Activated CD4-positive, alpha-beta memory T cell treated with anti-CD3 and anti-CD28 coated beads for 36 hours (primary cell): Measurements from ENCODE around the gene DUSP28. TPM values are rescaled to one million over a fixed set of nuclear protein-coding genes. Genes with fewer than 3 reads are reported as not detected.

Source experiments
- CTCF ChIA-PET: fragments of 350-600 bp; sonication (Branson Sonifier 250); formaldehyde crosslinking; loops from one replicate; lab custom pipeline; 2021; ENCODE audit warnings: antibody characterized with exemption, inconsistent platforms; lab: Charles Lee
- POLR2A ChIA-PET: fragments of 350-600 bp; sonication (Branson Sonifier 250); formaldehyde crosslinking; loops from one replicate; lab custom pipeline; 2021; ENCODE audit warnings: antibody characterized with exemption; lab: Charles Lee
- DNase-seq: peaks from one replicate; pipeline ENCODE4 v3.0.0-alpha.2; 2020
- H3K27ac Mint-ChIP-seq: one replicate; pipeline ENCODE4 v1.8.0; 2021; ENCODE audit warnings: mixed read lengths
- H3K27me3 Mint-ChIP-seq: one replicate; pipeline ENCODE4 v1.8.0; 2021; ENCODE audit warnings: mixed read lengths
- H3K36me3 Mint-ChIP-seq: one replicate; pipeline ENCODE4 v1.8.0; 2021; ENCODE audit warnings: mixed read lengths
- H3K4me1 Mint-ChIP-seq: one replicate; pipeline ENCODE4 v1.8.0; 2021; ENCODE audit warnings: low read depth, mixed read lengths
- H3K4me3 Mint-ChIP-seq: one replicate; pipeline ENCODE4 v1.8.0; 2021; ENCODE audit warnings: mild to moderate bottlenecking, mixed read lengths
- H3K9me3 Mint-ChIP-seq: one replicate; pipeline ENCODE4 v1.8.0; 2021; ENCODE audit warnings: mixed read lengths
- intact Hi-C: fragments of 100-400 bp; cut with micrococcal nuclease; formaldehyde crosslinking; loops from one replicate; pipeline ENCODE4 v1.15.1; 2023
- total RNA-seq, 2 experiments: library from RNA; stranded (reverse); gene quantifications; one replicate each; pipeline ENCODE4 v1.2.3, GENCODE V29; 2021

The DUSP28 gene
- total RNA-seq, 2 experiments from 2014 or later: 4.1 to 4.2 TPM

DNA sequence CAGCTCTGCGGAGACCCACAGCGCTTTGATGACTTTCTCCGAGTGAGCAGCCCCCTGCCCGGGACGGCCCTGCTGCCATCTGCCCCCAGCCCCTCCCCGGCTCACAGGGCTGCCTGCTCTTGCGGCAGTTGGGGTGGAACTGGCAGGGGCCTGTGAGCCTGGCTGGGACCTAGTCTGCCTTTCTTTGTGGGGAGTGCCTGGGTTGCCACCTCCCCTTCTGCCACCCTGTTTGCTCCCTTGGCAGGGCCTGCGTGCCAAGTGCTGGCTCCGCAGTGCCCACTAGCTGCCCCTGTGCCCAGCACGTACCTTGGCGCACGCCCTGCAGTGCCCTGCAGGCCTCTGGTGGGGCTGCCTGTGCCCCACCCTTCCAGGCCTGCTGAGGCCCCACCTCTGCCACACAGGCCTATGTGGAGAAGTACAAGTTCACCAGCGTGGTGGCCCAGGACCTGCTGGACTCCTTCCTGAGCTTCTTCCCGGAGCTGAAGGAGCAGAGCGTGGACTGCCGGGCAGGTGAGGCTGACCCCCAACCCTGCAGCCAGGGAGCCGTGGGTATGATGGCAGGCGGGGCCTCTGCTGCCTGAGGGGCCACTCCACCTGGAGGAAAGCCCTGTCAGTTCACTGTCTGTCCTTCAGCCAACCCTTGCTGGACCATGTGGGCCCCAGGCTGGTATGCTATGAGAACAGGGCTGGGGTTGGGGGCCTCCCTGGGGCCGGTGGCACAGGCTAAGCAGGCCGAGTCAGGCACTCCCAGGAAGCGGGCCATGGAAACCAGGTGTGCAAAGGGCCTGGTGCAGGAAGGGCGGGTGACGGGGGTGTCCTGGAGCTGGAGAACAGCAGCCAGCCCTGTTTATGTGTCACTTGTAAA is 15.2 kb downstream of the DUSP28 start:
- peaks cover 10% of the 10 kb centered on the region for H3K36me3 Mint-ChIP-seq

GRCh38 chr2:240576036-240576435 is 15.9 kb downstream of the DUSP28 start:
- ChIA-PET CTCF (interaction anchor here (0.6 to 1.1 kb wide), 2 partner anchors 23 to 62 kb away, joined by 3 read pairs; no protein-coding TSS in a partner anchor), POLR2A (no interaction called here)
- intact Hi-C loops: no loop called here
- Mint-ChIP-seq H3K27me3 (no peaks in the 10 kb centered on the region), H3K27ac (no peak overlapping the region), H3K36me3 (peaks cover 11% of the 10 kb centered on the region), H3K4me1 (peaks cover 31% of the 10 kb centered on the region), H3K4me3 (no peak overlapping the region), H3K9me3 (no peaks in the 10 kb centered on the region)
- no peak for DNase-seq

More for the DNA sequence above, 15.2 kb downstream of the DUSP28 start:
- peaks cover 35% of the 10 kb centered on the region for H3K4me1 Mint-ChIP-seq
- no peak for DNase-seq
- H3K27ac Mint-ChIP-seq: no peak overlapping the region
- H3K4me3 Mint-ChIP-seq: no peak overlapping the region
- intact Hi-C loops: no loop called here
- H3K27me3 Mint-ChIP-seq: no peaks in the 10 kb centered on the region
- CTCF ChIA-PET: no interaction called here
- POLR2A ChIA-PET: no interaction called here
- H3K9me3 Mint-ChIP-seq: no peaks in the 10 kb centered on the region

DNA sequence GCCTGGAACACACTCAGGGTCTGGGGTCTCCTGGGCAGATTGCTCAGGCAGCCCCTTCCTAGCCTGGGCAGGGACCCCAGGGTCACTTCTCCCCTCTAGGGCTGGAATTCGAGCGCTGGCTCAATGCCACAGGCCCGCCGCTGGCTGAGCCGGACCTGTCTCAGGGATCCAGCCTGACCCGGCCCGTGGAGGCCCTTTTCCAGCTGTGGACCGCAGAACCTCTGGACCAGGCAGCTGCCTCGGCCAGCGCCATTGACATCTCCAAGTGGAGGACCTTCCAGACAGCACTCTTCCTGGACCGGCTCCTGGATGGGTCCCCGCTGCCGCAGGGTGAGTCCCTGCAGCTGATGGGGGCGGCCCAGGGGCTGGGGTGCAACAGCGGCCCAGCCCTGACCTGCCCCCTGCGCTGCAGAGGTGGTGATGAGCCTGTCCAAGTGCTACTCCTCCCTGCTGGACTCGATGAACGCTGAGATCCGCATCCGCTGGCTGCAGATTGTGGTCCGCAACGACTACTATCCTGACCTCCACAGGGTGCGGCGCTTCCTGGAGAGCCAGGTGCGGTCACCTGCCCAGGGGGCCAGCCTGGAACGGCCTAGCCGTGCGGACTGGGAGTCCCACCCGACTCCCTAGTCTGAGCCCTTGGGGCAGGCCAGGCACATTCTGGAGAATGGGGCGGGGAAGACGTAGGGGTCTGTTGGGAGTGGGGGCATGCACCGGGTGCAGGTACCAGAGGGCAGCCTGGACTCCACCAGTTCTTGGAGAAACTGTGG is 16.5 kb downstream of the DUSP28 start:
- no peak overlapping the region for H3K4me3 Mint-ChIP-seq
- H3K9me3 Mint-ChIP-seq: no peaks in the 10 kb centered on the region
- intact Hi-C loops: no loop called here
- H3K4me1 Mint-ChIP-seq: peaks cover 27% of the 10 kb centered on the region
- ChIA-PET POLR2A (interaction anchor here (1.3 kb wide), 1 partner anchor 10 kb away, joined by 5 read pairs; the partner anchor contains the start of gene CAPN10), CTCF (interaction anchor here (0.6 to 1.1 kb wide), 2 partner anchors 23 to 63 kb away, joined by 3 read pairs; no protein-coding TSS in a partner anchor)
- H3K36me3 Mint-ChIP-seq: peaks cover 13% of the 10 kb centered on the region
- H3K27me3 Mint-ChIP-seq: no peaks in the 10 kb centered on the region
- H3K27ac Mint-ChIP-seq: no peak overlapping the region
- no peak for DNase-seq

GRCh38 chr2:240577281-240578109 is 17.3 kb downstream of the DUSP28 start:
- H3K27ac Mint-ChIP-seq: no peak overlapping the region
- ChIA-PET CTCF (interaction anchor here (3.4 kb wide), 1 partner anchor 11 kb away, joined by 58 read pairs; no protein-coding TSS in a partner anchor), POLR2A (interaction anchor here (1.3 kb wide), 1 partner anchor 9 kb away, joined by 5 read pairs; the partner anchor contains the start of gene CAPN10)
- peaks cover 13% of the 10 kb centered on the region for H3K36me3 Mint-ChIP-seq
- intact Hi-C loops: no loop called here
- peaks cover 24% of the 10 kb centered on the region for H3K4me1 Mint-ChIP-seq
- no peak overlapping the region for H3K4me3 Mint-ChIP-seq
- no peaks in the 10 kb centered on the region for H3K27me3 Mint-ChIP-seq
- H3K9me3 Mint-ChIP-seq: no peaks in the 10 kb centered on the region
- DNase-seq: no peak

GRCh38 chr2:240578110-240578450 is 17.9 kb downstream of the DUSP28 start:
- H3K4me1 Mint-ChIP-seq: peaks cover 29% of the 10 kb centered on the region
- no peaks in the 10 kb centered on the region for H3K9me3 Mint-ChIP-seq
- ChIA-PET CTCF (interaction anchor here (3.4 kb wide), 1 partner anchor 12 kb away, joined by 58 read pairs; no protein-coding TSS in a partner anchor), POLR2A (interaction anchor here (1.3 kb wide), 1 partner anchor 8 kb away, joined by 5 read pairs; the partner anchor contains the start of gene CAPN10)
- no peaks in the 10 kb centered on the region for H3K27me3 Mint-ChIP-seq
- intact Hi-C loops: no loop called here
- peaks cover 13% of the 10 kb centered on the region for H3K36me3 Mint-ChIP-seq
- no peak for DNase-seq
- no peak overlapping the region for H3K4me3 Mint-ChIP-seq
- no peak overlapping the region for H3K27ac Mint-ChIP-seq

DNA sequence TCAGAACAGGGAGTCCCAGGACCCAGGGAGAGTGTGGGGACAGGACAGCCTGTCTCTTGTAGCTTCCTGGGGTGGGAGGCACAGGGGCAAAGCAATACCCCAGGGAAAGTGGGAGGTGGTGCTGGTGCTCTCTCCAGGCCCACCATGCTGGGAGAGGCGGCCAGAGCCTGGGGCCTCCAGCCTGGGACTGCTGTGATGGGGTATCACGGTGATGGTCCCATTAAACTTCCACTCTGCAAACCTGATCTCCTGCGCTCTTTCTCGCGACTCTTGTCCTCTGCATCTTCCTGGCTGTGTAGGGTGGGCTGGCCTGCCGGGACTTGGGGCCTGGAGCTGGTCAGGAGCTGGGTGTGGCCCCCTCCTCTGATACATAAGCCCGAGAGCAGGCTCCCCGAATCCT is 18.3 kb downstream of the DUSP28 start:
- ChIA-PET CTCF (interaction anchor here (3.4 kb wide), 1 partner anchor 12 kb away, joined by 58 read pairs; no protein-coding TSS in a partner anchor), POLR2A (interaction anchor here (1.3 kb wide), 1 partner anchor 8 kb away, joined by 5 read pairs; the partner anchor contains the start of gene CAPN10)
- H3K4me3 Mint-ChIP-seq: no peak overlapping the region
- intact Hi-C loops: no loop called here
- H3K4me1 Mint-ChIP-seq: peaks cover 30% of the 10 kb centered on the region
- peaks cover 13% of the 10 kb centered on the region for H3K36me3 Mint-ChIP-seq
- H3K9me3 Mint-ChIP-seq: no peaks in the 10 kb centered on the region
- H3K27me3 Mint-ChIP-seq: no peaks in the 10 kb centered on the region
- DNase-seq: no peak
- peak overlapping the region; percentile 90 for H3K27ac Mint-ChIP-seq

GRCh38 chr2:240579071-240579762 is 19.1 kb downstream of the DUSP28 start:
- Mint-ChIP-seq H3K27me3 (no peaks in the 10 kb centered on the region), H3K9me3 (no peaks in the 10 kb centered on the region), H3K27ac (peak overlapping the region; percentile 90), H3K4me3 (no peak overlapping the region), H3K36me3 (peaks cover 13% of the 10 kb centered on the region), H3K4me1 (peaks cover 31% of the 10 kb centered on the region)
- ChIA-PET CTCF (interaction anchor here (1.1 to 3.4 kb wide), 9 partner anchors 8 to 764 kb away, joined by 3 to 58 read pairs (median 13); partner anchors contain the start of genes ANKMY1 and DUSP28), POLR2A (interaction anchor here (1.3 to 1.6 kb wide), 5 partner anchors 11 to 27 kb away, joined by 4 to 26 read pairs (median 7); partner anchors contain the start of genes ANKMY1 and RNPEPL1)
- intact Hi-C loops: loop anchor here (1.0 kb wide), 3 partner anchors 10 to 18 kb away; no protein-coding TSS in a partner anchor
- peak; percentile 23 for DNase-seq

- Mint-ChIP-seq H3K4me3 (no peak overlapping the region), H3K9me3 (no peaks in the 10 kb centered on the region), H3K4me1 (peaks cover 39% of the 10 kb centered on the region), H3K27me3 (no peaks in the 10 kb centered on the region), H3K27ac (peak overlapping the region; percentile 90), H3K36me3 (peaks cover 13% of the 10 kb centered on the region)
- DNase-seq: peak; percentile 91
- intact Hi-C loops: loop anchor here (1.0 kb wide), 3 partner anchors 11 to 19 kb away; no protein-coding TSS in a partner anchor
- ChIA-PET CTCF (interaction anchor here (0.8 to 3.4 kb wide), 12 partner anchors 8 to 763 kb away, joined by 3 to 58 read pairs (median 9); partner anchors contain the start of genes ANKMY1 and DUSP28), POLR2A (interaction anchor here (1.1 to 1.6 kb wide), 6 partner anchors 9 to 26 kb away, joined by 4 to 26 read pairs (median 6); partner anchors contain the start of genes ANKMY1 and RNPEPL1)
Observed at GRCh38 chr2:240579771-240580614, 19.8 kb downstream of the DUSP28 start.

DNA sequence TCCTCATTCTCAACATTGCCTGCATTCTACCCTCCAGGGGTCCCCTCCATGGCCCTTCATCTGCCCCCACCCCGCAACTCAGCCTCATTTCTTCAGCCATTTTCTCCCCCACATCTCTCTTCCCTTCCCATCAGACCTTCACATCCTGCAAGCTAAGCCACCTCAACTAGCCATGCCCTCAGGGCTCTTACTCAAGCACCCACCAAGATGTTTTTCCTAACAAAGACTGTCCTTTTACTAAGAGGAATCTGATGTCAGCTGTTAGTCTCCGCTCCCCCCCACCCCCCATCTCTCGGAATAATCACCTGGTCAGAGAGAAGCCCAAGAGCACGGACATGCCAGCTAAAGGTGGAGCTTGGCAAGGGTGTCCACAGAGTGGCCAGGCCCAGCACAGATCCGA is 21.7 kb downstream of the DUSP28 start:
- H3K4me3 Mint-ChIP-seq: no peak overlapping the region
- no peaks in the 10 kb centered on the region for H3K27me3 Mint-ChIP-seq
- ChIA-PET CTCF (interaction anchor here (1.7 kb wide), 1 partner anchor 21 kb away, joined by 4 read pairs; no protein-coding TSS in a partner anchor), POLR2A (no interaction called here)
- DNase-seq: no peak
- no peak overlapping the region for H3K27ac Mint-ChIP-seq
- H3K4me1 Mint-ChIP-seq: peaks cover 41% of the 10 kb centered on the region
- H3K36me3 Mint-ChIP-seq: peaks cover 15% of the 10 kb centered on the region
- intact Hi-C loops: no loop called here
- H3K9me3 Mint-ChIP-seq: no peaks in the 10 kb centered on the region

- ChIA-PET POLR2A (no interaction called here), CTCF (interaction anchor here (1.7 kb wide), 1 partner anchor 22 kb away, joined by 4 read pairs; no protein-coding TSS in a partner anchor)
- Mint-ChIP-seq H3K27ac (no peak overlapping the region), H3K4me3 (no peak overlapping the region), H3K27me3 (no peaks in the 10 kb centered on the region), H3K4me1 (peaks cover 48% of the 10 kb centered on the region), H3K36me3 (peaks cover 14% of the 10 kb centered on the region), H3K9me3 (no peaks in the 10 kb centered on the region)
- DNase-seq: no peak
- intact Hi-C loops: no loop called here
Observed at GRCh38 chr2:240582781-240583180, 22.6 kb downstream of the DUSP28 start.
